Measurements from ENCODE around the gene ARNT2.

ARNT2 gene

GRCh38 chr15:80565398-80565797, 161.2 kb downstream of the ARNT2 start:
- Histone ChIP-seq H3K27ac (ENCODE audit: low read length, poor library complexity, severe bottlenecking) (no peak overlapping the region), H4K91ac (ENCODE audit: low read length) (no peak overlapping the region), H2BK12ac (ENCODE audit: low read length in 2 of 2) (no peak overlapping the region), H2AK5ac (ENCODE audit: low read length, severe bottlenecking) (no peak overlapping the region), H3K36me3 (ENCODE audit: control insufficient read depth in 1 of 2, insufficient read depth in 2 of 2, low read depth in 1 of 2, low read length in 2 of 2) (peaks cover 24 to 31% of the 10 kb centered on the region in 2 experiments), H3K27me3 (ENCODE audit: control insufficient read depth in 1 of 2, insufficient read depth in 1 of 2, low read length in 2 of 2) (no peaks in the 10 kb centered on the region), H3K9ac (ENCODE audit: low read length) (no peak overlapping the region), H3K4me3 (ENCODE audit: insufficient read depth in 1 of 2, low read depth in 1 of 2, low read length in 2 of 2) (no peak overlapping the region), H3K14ac (ENCODE audit: low read length in 2 of 2) (no peak overlapping the region), H3K23ac (ENCODE audit: low read length in 2 of 2) (no peak overlapping the region), H2AFZ (ENCODE audit: low read depth, low read length) (no peak overlapping the region), H2BK15ac (ENCODE audit: low read depth, poor library complexity, severe bottlenecking) (no peak overlapping the region), H4K8ac (ENCODE audit: low read length) (no peak overlapping the region), H3K9me3 (ENCODE audit: control insufficient read depth, low read length) (no peaks in the 10 kb centered on the region), H3K18ac (ENCODE audit: low read depth in 1 of 2, low read length in 2 of 2) (no peak overlapping the region), H2BK5ac (ENCODE audit: low read depth, low read length, poor library complexity, severe bottlenecking) (no peak overlapping the region), H3K4ac (ENCODE audit: low read depth in 1 of 2, low read length in 2 of 2) (no peak overlapping the region), H3K79me1 (replicated peaks; ENCODE audit: low read length, poor library complexity, severe bottlenecking) (no peaks in the 10 kb centered on the region), H3K4me2 (ENCODE audit: low read length, poor library complexity, severe bottlenecking) (no peak overlapping the region), H3K4me1 (ENCODE audit: control insufficient read depth, insufficient read depth, low read depth, low read length) (peaks cover 18% of the 10 kb centered on the region), H2BK120ac (ENCODE audit: low read depth, low read length) (no peak overlapping the region)
- WGBS, result 100% methylated on average over 1 of the region's 1 CpG
- no peak for DNase-seq

- Histone ChIP-seq H2BK120ac (ENCODE audit: low read depth, low read length) (no peak overlapping the region), H3K23ac (ENCODE audit: low read length in 2 of 2) (no peak overlapping the region), H2AFZ (ENCODE audit: low read depth, low read length) (no peak overlapping the region), H2AK5ac (ENCODE audit: low read length, severe bottlenecking) (no peak overlapping the region), H3K27me3 (ENCODE audit: control insufficient read depth in 1 of 2, insufficient read depth in 1 of 2, low read length in 2 of 2) (no peaks in the 10 kb centered on the region), H3K36me3 (ENCODE audit: control insufficient read depth in 1 of 2, insufficient read depth in 2 of 2, low read depth in 1 of 2, low read length in 2 of 2) (peaks cover 24 to 32% of the 10 kb centered on the region in 2 experiments), H3K9me3 (ENCODE audit: control insufficient read depth, low read length) (no peaks in the 10 kb centered on the region), H2BK12ac (ENCODE audit: low read length in 2 of 2) (no peak overlapping the region), H3K4me1 (ENCODE audit: control insufficient read depth, insufficient read depth, low read depth, low read length) (peaks cover 15% of the 10 kb centered on the region), H3K27ac (ENCODE audit: low read length, poor library complexity, severe bottlenecking) (no peak overlapping the region), H3K4me2 (ENCODE audit: low read length, poor library complexity, severe bottlenecking) (no peak overlapping the region), H3K14ac (ENCODE audit: low read length in 2 of 2) (no peak overlapping the region), H3K18ac (ENCODE audit: low read depth in 1 of 2, low read length in 2 of 2) (no peak overlapping the region), H2BK15ac (ENCODE audit: low read depth, poor library complexity, severe bottlenecking) (no peak overlapping the region), H3K79me1 (replicated peaks; ENCODE audit: low read length, poor library complexity, severe bottlenecking) (no peaks in the 10 kb centered on the region), H3K9ac (ENCODE audit: low read length) (no peak overlapping the region), H2BK5ac (ENCODE audit: low read depth, low read length, poor library complexity, severe bottlenecking) (no peak overlapping the region), H3K4ac (ENCODE audit: low read depth in 1 of 2, low read length in 2 of 2) (no peak overlapping the region), H4K8ac (ENCODE audit: low read length) (no peak overlapping the region), H3K4me3 (ENCODE audit: insufficient read depth in 1 of 2, low read depth in 1 of 2, low read length in 2 of 2) (no peak overlapping the region), H4K91ac (ENCODE audit: low read length) (no peak overlapping the region)
- WGBS, result 96% methylated on average over 4 of the region's 4 CpGs
- no peak for DNase-seq
Measured at GRCh38 chr15:80565988-80566387, 161.8 kb downstream of the ARNT2 start.

GRCh38 chr15:80567721-80568157, 163.6 kb downstream of the ARNT2 start:
- H3K4me3 ChIP-seq (ENCODE audit: insufficient read depth in 1 of 2, low read depth in 1 of 2, low read length in 2 of 2), result no peak overlapping the region
- H2BK12ac ChIP-seq (ENCODE audit: low read length in 2 of 2), result no peak overlapping the region
- no peak overlapping the region for H3K23ac ChIP-seq (ENCODE audit: low read length in 2 of 2)
- peaks cover 29 to 33% of the 10 kb centered on the region in 2 experiments for H3K36me3 ChIP-seq (ENCODE audit: control insufficient read depth in 1 of 2, insufficient read depth in 2 of 2, low read depth in 1 of 2, low read length in 2 of 2)
- no peak overlapping the region for H3K27ac ChIP-seq (ENCODE audit: low read length, poor library complexity, severe bottlenecking)
- no peaks in the 10 kb centered on the region for H3K79me1 ChIP-seq (replicated peaks; ENCODE audit: low read length, poor library complexity, severe bottlenecking)
- DNase-seq, result peak; percentile 83
- H3K4me1 ChIP-seq (ENCODE audit: control insufficient read depth, insufficient read depth, low read depth, low read length), result peaks cover 11% of the 10 kb centered on the region
- no peak overlapping the region for H2AFZ ChIP-seq (ENCODE audit: low read depth, low read length)
- WGBS, result 4% methylated on average over 4 of the region's 5 CpGs
- H3K14ac ChIP-seq (ENCODE audit: low read length in 2 of 2), result no peak overlapping the region
- H3K9me3 ChIP-seq (ENCODE audit: control insufficient read depth, low read length), result no peaks in the 10 kb centered on the region
- H2BK15ac ChIP-seq (ENCODE audit: low read depth, poor library complexity, severe bottlenecking), result no peak overlapping the region
- no peak overlapping the region for H3K4me2 ChIP-seq (ENCODE audit: low read length, poor library complexity, severe bottlenecking)
- no peak overlapping the region for H4K8ac ChIP-seq (ENCODE audit: low read length)
- no peak overlapping the region for H3K4ac ChIP-seq (ENCODE audit: low read depth in 1 of 2, low read length in 2 of 2)
- no peak overlapping the region for H4K91ac ChIP-seq (ENCODE audit: low read length)
- H3K18ac ChIP-seq (ENCODE audit: low read depth in 1 of 2, low read length in 2 of 2), result no peak overlapping the region
- H3K27me3 ChIP-seq (ENCODE audit: control insufficient read depth in 1 of 2, insufficient read depth in 1 of 2, low read length in 2 of 2), result no peaks in the 10 kb centered on the region
- H2BK120ac ChIP-seq (ENCODE audit: low read depth, low read length), result no peak overlapping the region
- H3K9ac ChIP-seq (ENCODE audit: low read length), result peak overlapping the region; percentile 66
- no peak overlapping the region for H2AK5ac ChIP-seq (ENCODE audit: low read length, severe bottlenecking)
- no peak overlapping the region for H2BK5ac ChIP-seq (ENCODE audit: low read depth, low read length, poor library complexity, severe bottlenecking)

- Histone ChIP-seq H2AFZ (ENCODE audit: low read depth, low read length) (no peak overlapping the region), H4K91ac (ENCODE audit: low read length) (no peak overlapping the region), H3K79me1 (replicated peaks; ENCODE audit: low read length, poor library complexity, severe bottlenecking) (no peaks in the 10 kb centered on the region), H3K18ac (ENCODE audit: low read depth in 1 of 2, low read length in 2 of 2) (no peak overlapping the region), H3K27me3 (ENCODE audit: control insufficient read depth in 1 of 2, insufficient read depth in 1 of 2, low read length in 2 of 2) (no peaks in the 10 kb centered on the region), H3K4me2 (ENCODE audit: low read length, poor library complexity, severe bottlenecking) (no peak overlapping the region), H3K14ac (ENCODE audit: low read length in 2 of 2) (no peak overlapping the region), H2BK120ac (ENCODE audit: low read depth, low read length) (no peak overlapping the region), H2BK15ac (ENCODE audit: low read depth, poor library complexity, severe bottlenecking) (no peak overlapping the region), H3K4me3 (ENCODE audit: insufficient read depth in 1 of 2, low read depth in 1 of 2, low read length in 2 of 2) (no peak overlapping the region), H3K27ac (ENCODE audit: low read length, poor library complexity, severe bottlenecking) (no peak overlapping the region), H2BK12ac (ENCODE audit: low read length in 2 of 2) (no peak overlapping the region), H3K36me3 (ENCODE audit: control insufficient read depth in 1 of 2, insufficient read depth in 2 of 2, low read depth in 1 of 2, low read length in 2 of 2) (peaks cover 29 to 35% of the 10 kb centered on the region in 2 experiments), H4K8ac (ENCODE audit: low read length) (no peak overlapping the region), H2AK5ac (ENCODE audit: low read length, severe bottlenecking) (no peak overlapping the region), H3K4ac (ENCODE audit: low read depth in 1 of 2, low read length in 2 of 2) (no peak overlapping the region), H3K9me3 (ENCODE audit: control insufficient read depth, low read length) (no peaks in the 10 kb centered on the region), H3K9ac (ENCODE audit: low read length) (peak overlapping the region; percentile 56), H2BK5ac (ENCODE audit: low read depth, low read length, poor library complexity, severe bottlenecking) (no peak overlapping the region), H3K23ac (ENCODE audit: low read length in 2 of 2) (no peak overlapping the region), H3K4me1 (ENCODE audit: control insufficient read depth, insufficient read depth, low read depth, low read length) (peaks cover 9% of the 10 kb centered on the region)
- peak; percentile 36 for DNase-seq
- whole genome bisulfite sequencing, result 74% methylated on average over 6 of the region's 8 CpGs
Measured at GRCh38 chr15:80568298-80568697, 164.1 kb downstream of the ARNT2 start.

Data from mesenchymal stem cell (in vitro differentiated cells and primary cell).